Cardiac muscle cell (in vitro differentiated cells and primary cell): ENCODE results near the gene PSRC1. TPM values are rescaled to one million over a fixed set of nuclear protein-coding genes. Genes with fewer than 3 reads are reported as not detected.
A peak's percentile ranks its signal among the peaks of the same experiment; 100 is the strongest.

Source experiments
- DNase-seq, 2 donors: peaks; one replicate each; pipeline versions ENCODE4 v3.0.0 to v3.0.0-alpha.2; 2010 to 2017; ENCODE audit warnings: low read depth in 1 of 2, low spot score in 1 of 2
- H3K27ac ChIP-seq: fragments of 200-600 bp; sonication (generic); 2 replicates; pipeline ENCODE4 v1.5.1; 2016
- H3K27me3 ChIP-seq: fragments of 200-600 bp; sonication (generic); 2 replicates; pipeline ENCODE4 v1.6.0; 2016; ENCODE audit warnings: control low read depth
- H3K36me3 ChIP-seq: fragments of 200-600 bp; sonication (generic); 2 replicates; pipeline ENCODE4 v1.5.1; 2016; ENCODE audit warnings: control low read depth
- H3K4me1 ChIP-seq: fragments of 200-600 bp; sonication (generic); 2 replicates; pipeline ENCODE4 v1.8.1; 2017; ENCODE audit warnings: low read depth, mild to moderate bottlenecking, mixed run types
- H3K4me3 ChIP-seq: fragments of 200-600 bp; sonication (generic); 2 replicates; pipeline ENCODE4 v1.5.1; 2016; ENCODE audit warnings: mild to moderate bottlenecking
- H3K9me3 ChIP-seq: fragments of 200-600 bp; sonication (generic); 2 replicates; pipeline ENCODE4 v1.5.1; 2017; ENCODE audit warnings: low read depth, mild to moderate bottlenecking, control low read depth
- CTCF ChIP-seq: IDR thresholded peaks from 2 replicates; pipeline ENCODE4 v1.5.1; 2012; ENCODE audit warnings: low read depth, mild to moderate bottlenecking, low read length
- polyA plus RNA-seq: library from polyadenylated mRNA; unstranded; fragments of >200 nt; fragmentation: Nextera tagmentation; extraction: Ambion mirVana; gene quantifications from 2 replicates; pipeline ENCODE4 v1.2.1, GENCODE V29; 2016
- total RNA-seq: library from RNA; depleted of rRNA; stranded (reverse); fragments of >200 nt; gene quantifications from 2 replicates; pipeline ENCODE4 v1.2.3, GENCODE V29; 2016

Gene PSRC1
- total and polyA plus RNA-seq, 2 experiments from 2014 or later, result 13.4 to 41.8 TPM

DNA sequence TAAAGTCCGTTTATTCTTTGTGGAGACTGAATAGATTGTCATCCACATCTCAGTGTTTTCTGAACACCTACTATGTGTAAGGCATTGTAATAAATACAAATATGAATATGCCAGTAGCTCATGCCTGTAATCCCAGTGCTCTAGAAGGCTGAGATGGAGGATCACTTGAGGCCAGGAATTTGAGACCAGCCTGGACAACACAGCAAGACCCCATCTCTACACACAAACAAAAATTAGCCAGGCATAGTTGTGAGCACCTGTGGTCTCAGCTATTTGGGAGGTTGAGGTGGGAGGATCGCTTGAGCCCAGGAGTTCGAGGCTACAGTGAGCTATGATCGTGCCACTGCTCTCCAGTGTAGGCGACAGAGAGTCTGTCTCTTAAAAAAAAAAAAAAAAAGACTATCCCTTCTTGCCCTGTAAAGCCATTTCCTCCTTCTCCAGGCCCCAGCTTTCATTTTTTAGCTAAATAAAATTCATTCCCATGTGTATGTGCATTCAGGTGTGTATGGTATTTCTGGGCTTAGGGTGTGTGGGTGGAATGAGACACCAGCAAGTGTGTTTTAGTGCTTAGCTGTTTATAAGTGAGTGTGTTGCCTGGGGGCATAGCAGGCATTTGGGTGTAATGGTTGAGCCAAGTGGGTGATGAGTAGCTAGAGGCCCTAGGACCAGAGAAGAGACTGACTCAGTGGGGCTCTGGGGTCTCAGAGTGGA lies 25.8 kb downstream of the PSRC1 start:
- Histone ChIP-seq H3K4me1 (peaks cover 14% of the 10 kb centered on the region), H3K9me3 (no peaks in the 10 kb centered on the region), H3K4me3 (no peak overlapping the region), H3K36me3 (no peaks in the 10 kb centered on the region), H3K27me3 (no peaks in the 10 kb centered on the region), H3K27ac (no peak overlapping the region)
- no peak for DNase-seq
- no peak for TF ChIP-seq CTCF

DNA sequence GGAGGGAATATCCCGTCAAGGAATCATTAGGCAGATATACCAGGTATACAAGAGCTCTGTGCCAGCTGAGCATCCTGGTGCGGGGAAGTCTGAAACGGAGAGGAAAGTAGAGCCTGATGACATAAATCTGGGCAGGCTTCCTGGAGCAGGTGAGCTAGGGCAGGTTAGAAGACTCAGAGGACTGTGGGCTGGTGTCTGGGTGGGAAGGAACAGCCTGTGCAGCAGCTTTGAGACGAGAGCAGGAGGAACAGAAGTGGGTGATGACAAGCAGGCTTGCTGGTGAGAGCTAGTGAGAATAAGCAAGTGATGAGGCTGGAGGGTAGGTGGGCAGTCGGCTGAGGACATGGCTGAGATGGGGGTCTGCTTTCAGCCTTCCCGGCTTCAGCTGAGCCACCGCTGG lies 26.9 kb downstream of the PSRC1 start:
- peaks cover 3% of the 10 kb centered on the region for H3K27me3 ChIP-seq
- no peak overlapping the region for H3K27ac ChIP-seq
- H3K9me3 ChIP-seq, result no peaks in the 10 kb centered on the region
- H3K36me3 ChIP-seq, result no peaks in the 10 kb centered on the region
- peak in 1 of 2 donors; percentile 28 for DNase-seq
- TF ChIP-seq CTCF, result no peak
- H3K4me1 ChIP-seq, result peaks cover 14% of the 10 kb centered on the region
- no peak overlapping the region for H3K4me3 ChIP-seq

DNA sequence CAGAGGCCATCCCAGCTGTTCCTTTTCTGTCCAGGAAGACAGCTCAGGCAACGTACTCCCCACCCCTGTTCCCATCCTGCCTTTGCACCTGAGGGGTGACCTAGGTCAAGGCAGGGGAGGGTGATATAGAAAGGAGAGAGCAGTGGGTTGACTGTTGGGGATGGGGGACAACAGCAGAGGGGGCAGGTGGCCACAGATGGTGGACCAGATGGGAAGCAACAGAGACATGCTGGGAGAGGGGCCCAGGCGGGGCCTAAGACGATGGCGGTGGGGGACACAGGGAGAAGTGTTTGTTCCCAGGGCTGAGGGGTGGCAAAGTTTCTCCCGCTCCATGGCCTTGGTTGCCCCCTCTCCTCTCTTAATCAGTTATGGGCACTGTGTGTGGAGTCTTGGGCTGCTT lies 27.3 kb downstream of the PSRC1 start:
- Histone ChIP-seq H3K36me3 (no peaks in the 10 kb centered on the region), H3K4me3 (no peak overlapping the region), H3K9me3 (no peaks in the 10 kb centered on the region), H3K27me3 (peaks cover 7% of the 10 kb centered on the region), H3K4me1 (peaks cover 14% of the 10 kb centered on the region), H3K27ac (no peak overlapping the region)
- no peak for TF ChIP-seq CTCF
- no peak for DNase-seq

GRCh38 chr1:109255097-109255651 lies 27.8 kb downstream of the PSRC1 start:
- H3K27ac ChIP-seq, result no peak overlapping the region
- DNase-seq, result peak in 1 of 2 donors; percentile 8
- H3K4me1 ChIP-seq, result peaks cover 14% of the 10 kb centered on the region

GRCh38 chr1:109254621-109255096 lies 28.3 kb downstream of the PSRC1 start:
- Histone ChIP-seq H3K36me3 (no peaks in the 10 kb centered on the region), H3K4me3 (no peak overlapping the region), H3K27me3 (peaks cover 14% of the 10 kb centered on the region), H3K27ac (no peak overlapping the region), H3K4me1 (peaks cover 14% of the 10 kb centered on the region), H3K9me3 (no peaks in the 10 kb centered on the region)
- no peak for TF ChIP-seq CTCF
- DNase-seq, result no peak

More at GRCh38 chr1:109255097-109255651, 27.8 kb downstream of the PSRC1 start:
- Histone ChIP-seq H3K9me3 (no peaks in the 10 kb centered on the region), H3K36me3 (no peaks in the 10 kb centered on the region), H3K27me3 (peaks cover 12% of the 10 kb centered on the region), H3K4me3 (no peak overlapping the region)
- peak; percentile 6 for TF ChIP-seq CTCF
